DMS79 (cell line): Measurements from ENCODE around the gene C4A.
A peak's percentile ranks its signal among the peaks of the same experiment; 100 is the strongest.
"Not testable (repeated sequence)": the region's sequence is repeated elsewhere in the genome, so short reads cannot be mapped to it uniquely, and the experiment has no call there.

Experiments
- DNase-seq: peaks from one replicate; lab custom pipeline; 2025; lab: John Stamatoyannopoulos, UW

The C4A gene

GRCh38 chr6:32035283-32036013, 53.6 kb downstream of the C4A start:
- DNase-seq = not testable (repeated sequence)

- not testable (repeated sequence) for DNase-seq
Observed at GRCh38 chr6:32037136-32037535, 55.3 kb downstream of the C4A start.

- DNase-seq = peak; percentile 17
Observed at GRCh38 chr6:32037598-32038524, 56.0 kb downstream of the C4A start, which contains the start of gene CYP21A2. CYP21A2 (plus strand) TSS chr6:32038415; CDS start chr6:32038423, 8 bp downstream.

- not testable (repeated sequence) for DNase-seq
Observed at GRCh38 chr6:32038878-32039277, 57.0 kb downstream of the C4A start.

GRCh38 chr6:32039321-32040274, 57.7 kb downstream of the C4A start:
- DNase-seq = not testable (repeated sequence)

- not testable (repeated sequence) for DNase-seq
Observed at GRCh38 chr6:32040299-32041049, 58.6 kb downstream of the C4A start.

- DNase-seq = not testable (repeated sequence)
Observed at GRCh38 chr6:32041050-32041321, 59.1 kb downstream of the C4A start.

- not testable (repeated sequence) for DNase-seq
Observed at GRCh38 chr6:32041385-32041784, 59.5 kb downstream of the C4A start.

GRCh38 chr6:32042276-32042675, 60.4 kb downstream of the C4A start:
- not testable (repeated sequence) for DNase-seq

- DNase-seq = not testable (repeated sequence)
Observed at GRCh38 chr6:32043589-32044380, 61.9 kb downstream of the C4A start.

- not testable (repeated sequence) for DNase-seq
Observed at GRCh38 chr6:32044916-32045315, 63.1 kb downstream of the C4A start.

- no peak for DNase-seq
Observed at GRCh38 chr6:32045811-32046449, 64.1 kb downstream of the C4A start.

- peak; percentile 46 for DNase-seq
Observed at GRCh38 chr6:32046450-32047083, 64.7 kb downstream of the C4A start.

GRCh38 chr6:32047084-32047478, 65.2 kb downstream of the C4A start:
- no peak for DNase-seq

- no peak for DNase-seq
Observed at GRCh38 chr6:32047539-32047854, 65.6 kb downstream of the C4A start.

- DNase-seq = no peak
Observed at GRCh38 chr6:32047855-32048766, 66.3 kb downstream of the C4A start.

- DNase-seq = not testable (repeated sequence)
Observed at GRCh38 chr6:32049149-32049548, 67.3 kb downstream of the C4A start.

- not testable (repeated sequence) for DNase-seq
Observed at GRCh38 chr6:32049736-32050135, 67.9 kb downstream of the C4A start.
